Left kidney (tissue), 2 donors: ENCODE data around the gene DHRS12. TPM values are rescaled to one million over a fixed set of nuclear protein-coding genes. Genes with fewer than 3 reads are reported as not detected.

Experiments
- DNase-seq: peaks from one replicate; pipeline ENCODE4 v3.0.0-alpha.2; 2013
- polyA plus RNA-seq: library from polyadenylated mRNA; unstranded; fragments of 120-200 nt; gene quantifications from one replicate; pipeline ENCODE4 v1.2.1, GENCODE V29; 2013; ENCODE audit not compliant: insufficient read length

DHRS12 gene
- polyA plus RNA-seq, 1 donor = 23.6 TPM

DNA sequence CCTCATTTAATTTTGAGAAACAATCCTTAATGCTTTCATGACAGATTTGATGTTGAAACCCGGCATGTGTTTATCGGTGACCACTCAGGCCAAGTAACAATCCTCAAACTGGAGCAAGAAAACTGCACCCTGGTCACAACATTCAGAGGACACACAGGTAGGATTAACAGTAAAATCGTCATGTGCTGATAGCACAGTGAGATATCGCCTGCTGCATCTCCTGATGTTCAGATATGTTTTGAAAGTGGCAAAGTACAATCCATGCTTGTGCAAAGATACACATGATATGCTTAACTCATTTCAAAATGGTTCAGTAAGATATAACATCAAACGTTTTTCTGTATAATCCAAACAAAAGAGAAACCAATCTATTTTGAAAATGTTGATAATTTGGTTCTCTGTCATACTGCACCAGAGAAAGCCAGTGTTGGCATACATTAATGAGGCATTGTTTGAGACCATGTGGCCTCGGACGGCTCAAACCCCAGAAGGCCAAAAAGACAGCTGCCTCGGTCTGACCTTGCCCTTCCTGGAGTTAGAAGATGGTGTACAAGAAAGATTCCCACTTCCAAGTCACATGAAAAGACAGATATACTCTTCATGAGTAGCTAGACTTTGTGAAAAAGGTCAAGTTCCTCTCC is 76.2 kb downstream of the DHRS12 start:
- DNase-seq = no peak

DNA sequence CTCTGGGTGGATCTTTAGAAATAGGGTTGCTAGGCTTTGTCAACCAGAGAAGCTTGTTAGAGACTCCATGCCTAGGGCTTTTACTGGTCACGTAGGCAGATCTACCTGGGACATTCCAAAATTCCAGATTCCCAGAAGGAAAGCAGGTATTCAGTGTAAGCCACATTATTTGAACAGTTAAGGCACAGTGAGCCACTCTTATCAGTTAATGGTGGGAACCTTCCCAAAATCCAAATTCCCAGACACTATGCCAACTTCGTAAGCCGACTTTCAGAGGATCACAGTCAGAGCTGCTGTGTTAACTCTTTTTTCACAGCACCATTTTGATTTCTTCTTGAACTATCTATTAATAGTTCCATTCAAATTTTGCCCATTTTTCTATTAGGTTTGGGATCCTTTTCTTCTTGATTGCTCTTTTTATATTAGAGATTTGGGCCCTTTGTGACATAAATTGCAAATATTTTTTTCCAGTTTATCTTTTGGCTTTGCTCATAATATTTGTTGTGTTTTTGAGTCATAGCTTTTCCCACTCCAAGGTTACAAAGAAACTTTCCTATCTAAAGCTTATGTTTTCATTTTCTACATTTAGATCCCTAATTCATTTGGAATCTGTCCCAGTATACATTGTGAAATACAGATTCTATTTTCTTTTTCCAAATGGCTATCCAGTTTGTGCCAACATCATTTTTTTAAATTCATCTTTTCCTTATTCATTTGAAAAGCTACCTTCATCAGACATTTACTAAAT is 77.3 kb downstream of the DHRS12 start:
- DNase-seq = no peak

GRCh38 chr13:51724721-51725120 is 79.2 kb downstream of the DHRS12 start:
- DNase-seq = no peak

GRCh38 chr13:51723529-51723928 is 80.4 kb downstream of the DHRS12 start:
- DNase-seq = no peak

GRCh38 chr13:51721496-51721895 is 82.5 kb downstream of the DHRS12 start:
- DNase-seq = no peak

GRCh38 chr13:51719394-51719793 is 84.6 kb downstream of the DHRS12 start:
- DNase-seq = no peak

Other genes with a start within 250 kb of the DHRS12 start
- 19.8 TPM for gene WDFY2, start 219.7 kb downstream of the DHRS12 start, polyA plus RNA-seq
- 0.42 TPM for gene TMEM272, start 41.0 kb upstream of the DHRS12 start, polyA plus RNA-seq
- not detected for gene CCDC70, start 57.8 kb upstream of the DHRS12 start, polyA plus RNA-seq
- gene ATP7B, start 207.3 kb upstream of the DHRS12 start, polyA plus RNA-seq = 23.9 TPM
- gene ALG11, start 208.2 kb upstream of the DHRS12 start, polyA plus RNA-seq = 36.0 TPM
- 40.7 TPM for gene UTP14C, start 220.5 kb upstream of the DHRS12 start, polyA plus RNA-seq